Central memory CD4-positive, alpha-beta T cell (primary cell): Measurements from ENCODE around the gene TMEM39A.

Experiments used
- DNase-seq: peaks from one replicate; pipeline ENCODE4 v3.0.0; 2022
- total RNA-seq, 3 experiments: gene quantifications; one replicate each; lab custom pipeline; 2026; lab: John Stamatoyannopoulos, UW

The TMEM39A gene
- total RNA-seq, result 28.0 to 63.1 (median 33.0) reads per million in 3 experiments

GRCh38 chr3:119463171-119464169 is at the start of gene TMEM39A:
Gene TMEM39A, minus strand, starts transcription at chr3:119463615. Its CDS starts 1,541 bp downstream, at chr3:119462074.
- DNase-seq, result peak; percentile 99

GRCh38 chr3:119510690-119511089 is 47.3 kb upstream of the TMEM39A start:
- no peak for DNase-seq

GRCh38 chr3:119508172-119508845 is 44.9 kb upstream of the TMEM39A start:
- DNase-seq, result no peak

- no peak for DNase-seq
Measured at GRCh38 chr3:119507404-119507803, 44.0 kb upstream of the TMEM39A start.

- DNase-seq, result no peak
Measured at GRCh38 chr3:119506631-119507030, 43.2 kb upstream of the TMEM39A start.

GRCh38 chr3:119500901-119501300 is 37.5 kb upstream of the TMEM39A start:
- no peak for DNase-seq

- no peak for DNase-seq
Measured at GRCh38 chr3:119500265-119500664, 36.9 kb upstream of the TMEM39A start.

- peak; percentile 96 for DNase-seq
Measured at GRCh38 chr3:119498186-119499011, 35.0 kb upstream of the TMEM39A start, which contains the start of gene TIMMDC1. Gene TIMMDC1, plus strand, starts transcription at chr3:119498547. Its CDS starts 187 bp downstream, at chr3:119498734.

- DNase-seq, result no peak
Measured at GRCh38 chr3:119497820-119498185, 34.4 kb upstream of the TMEM39A start.

GRCh38 chr3:119494597-119494996 is 31.2 kb upstream of the TMEM39A start:
- DNase-seq, result no peak

GRCh38 chr3:119492810-119493209 is 29.4 kb upstream of the TMEM39A start:
- no peak for DNase-seq

GRCh38 chr3:119492128-119492527 is 28.7 kb upstream of the TMEM39A start:
- no peak for DNase-seq

- DNase-seq, result no peak
Measured at GRCh38 chr3:119490153-119490552, 26.7 kb upstream of the TMEM39A start.

- DNase-seq, result no peak
Measured at GRCh38 chr3:119485563-119485962, 22.1 kb upstream of the TMEM39A start.

GRCh38 chr3:119483101-119483500 is 19.7 kb upstream of the TMEM39A start:
- DNase-seq, result no peak

- DNase-seq, result no peak
Measured at GRCh38 chr3:119481079-119481478, 17.7 kb upstream of the TMEM39A start.

GRCh38 chr3:119470866-119471265 is 7.5 kb upstream of the TMEM39A start:
- no peak for DNase-seq

GRCh38 chr3:119469418-119470189 is 6.2 kb upstream of the TMEM39A start:
- no peak for DNase-seq

GRCh38 chr3:119468041-119468440 is 4.6 kb upstream of the TMEM39A start:
- DNase-seq, result no peak

GRCh38 chr3:119457246-119457645 is 6.2 kb downstream of the TMEM39A start:
- no peak for DNase-seq

GRCh38 chr3:119456469-119456868 is 6.9 kb downstream of the TMEM39A start:
- DNase-seq, result no peak

GRCh38 chr3:119453822-119454221 is 9.6 kb downstream of the TMEM39A start:
- no peak for DNase-seq
